GM19397 (cell line): ENCODE results near the gene IGFALS.
"Not testable (repeated sequence)": the region's sequence is repeated elsewhere in the genome, so short reads cannot be mapped to it uniquely, and the experiment has no call there.

Source experiments
- ATAC-seq: cut with Tn5 transposase; IDR thresholded peaks from one replicate; pipeline ENCODE4 v1.9.1; 2021; ENCODE audit warnings: mild to moderate bottlenecking, moderate library complexity; ENCODE audit not compliant: unreplicated experiment

Gene IGFALS

GRCh38 chr16:1818204-1818872 lies 24.8 kb upstream of the IGFALS start:
- ATAC-seq = no peak

GRCh38 chr16:1817716-1818115 lies 24.2 kb upstream of the IGFALS start:
- no peak for ATAC-seq

GRCh38 chr16:1817276-1817589 lies 23.7 kb upstream of the IGFALS start:
- no peak for ATAC-seq

- no peak for ATAC-seq
Measured at GRCh38 chr16:1816396-1817275, 23.1 kb upstream of the IGFALS start.

GRCh38 chr16:1815461-1815860 lies 22.0 kb upstream of the IGFALS start:
- no peak for ATAC-seq

GRCh38 chr16:1812732-1813163 lies 19.2 kb upstream of the IGFALS start:
- no peak for ATAC-seq

- ATAC-seq = no peak
Measured at GRCh38 chr16:1810536-1810935, 17.0 kb upstream of the IGFALS start.

- no peak for ATAC-seq
Measured at GRCh38 chr16:1810106-1810505, 16.6 kb upstream of the IGFALS start.

- ATAC-seq = no peak
Measured at GRCh38 chr16:1809281-1809801, 15.8 kb upstream of the IGFALS start.

- no peak for ATAC-seq
Measured at GRCh38 chr16:1808691-1809090, 15.2 kb upstream of the IGFALS start.

GRCh38 chr16:1807626-1808025 lies 14.1 kb upstream of the IGFALS start:
- ATAC-seq = no peak

GRCh38 chr16:1800701-1801100 lies 7.2 kb upstream of the IGFALS start:
- ATAC-seq = no peak

GRCh38 chr16:1799263-1799662 lies 5.8 kb upstream of the IGFALS start:
- not testable (repeated sequence) for ATAC-seq

- ATAC-seq = no peak
Measured at GRCh38 chr16:1794908-1795666, 1.6 kb upstream of the IGFALS start.

GRCh38 chr16:1794221-1794871 lies 841 bp upstream of the IGFALS start:
- no peak for ATAC-seq

GRCh38 chr16:1792836-1793577 lies 498 bp downstream of the IGFALS start:
- ATAC-seq = no peak

GRCh38 chr16:1791943-1792812 lies 1.3 kb downstream of the IGFALS start:
- no peak for ATAC-seq

- no peak for ATAC-seq
Measured at GRCh38 chr16:1791256-1791942, 2.1 kb downstream of the IGFALS start.
